Bronchial epithelial cell (primary cell): ENCODE results near the gene TDRD5. TPM values are rescaled to one million over a fixed set of nuclear protein-coding genes. Genes with fewer than 3 reads are reported as not detected.

Experiments used
- DNase-seq: peaks from one replicate; pipeline ENCODE4 v3.0.0-alpha.2; 2010; ENCODE audit warnings: low read depth
- FAIRE-seq: peaks from 2 replicates; lab custom pipeline; 2011; peaks lifted over from hg19 to GRCh38; lab: Jason Lieb, UNC
- H3K27me3 ChIP-seq: 2 replicates; pipeline ENCODE4 v1.5.1; 2011; ENCODE audit warnings: low read length; ENCODE audit not compliant: control insufficient read depth, insufficient read depth
- H3K36me3 ChIP-seq: 2 replicates; pipeline ENCODE4 v1.5.1; 2011; ENCODE audit warnings: low read length; ENCODE audit not compliant: control insufficient read depth, insufficient read depth
- H3K4me3 ChIP-seq: 2 replicates; pipeline ENCODE4 v1.5.1; 2011; ENCODE audit warnings: mild to moderate bottlenecking, low read depth, low read length, control low read depth
- CTCF ChIP-seq: IDR thresholded peaks from 2 replicates; pipeline ENCODE4 v1.5.1; 2011; ENCODE audit warnings: mild to moderate bottlenecking, moderate library complexity, low read length, control low read depth, inconsistent platforms; ENCODE audit not compliant: insufficient read depth, severe bottlenecking
- total RNA-seq: library from RNA; depleted of rRNA; stranded (reverse); fragments of >200 nt; gene quantifications from 2 replicates; pipeline ENCODE4 v1.2.1, GENCODE V29; 2014

Gene TDRD5
- total RNA-seq: not detected in 2 replicates

DNA sequence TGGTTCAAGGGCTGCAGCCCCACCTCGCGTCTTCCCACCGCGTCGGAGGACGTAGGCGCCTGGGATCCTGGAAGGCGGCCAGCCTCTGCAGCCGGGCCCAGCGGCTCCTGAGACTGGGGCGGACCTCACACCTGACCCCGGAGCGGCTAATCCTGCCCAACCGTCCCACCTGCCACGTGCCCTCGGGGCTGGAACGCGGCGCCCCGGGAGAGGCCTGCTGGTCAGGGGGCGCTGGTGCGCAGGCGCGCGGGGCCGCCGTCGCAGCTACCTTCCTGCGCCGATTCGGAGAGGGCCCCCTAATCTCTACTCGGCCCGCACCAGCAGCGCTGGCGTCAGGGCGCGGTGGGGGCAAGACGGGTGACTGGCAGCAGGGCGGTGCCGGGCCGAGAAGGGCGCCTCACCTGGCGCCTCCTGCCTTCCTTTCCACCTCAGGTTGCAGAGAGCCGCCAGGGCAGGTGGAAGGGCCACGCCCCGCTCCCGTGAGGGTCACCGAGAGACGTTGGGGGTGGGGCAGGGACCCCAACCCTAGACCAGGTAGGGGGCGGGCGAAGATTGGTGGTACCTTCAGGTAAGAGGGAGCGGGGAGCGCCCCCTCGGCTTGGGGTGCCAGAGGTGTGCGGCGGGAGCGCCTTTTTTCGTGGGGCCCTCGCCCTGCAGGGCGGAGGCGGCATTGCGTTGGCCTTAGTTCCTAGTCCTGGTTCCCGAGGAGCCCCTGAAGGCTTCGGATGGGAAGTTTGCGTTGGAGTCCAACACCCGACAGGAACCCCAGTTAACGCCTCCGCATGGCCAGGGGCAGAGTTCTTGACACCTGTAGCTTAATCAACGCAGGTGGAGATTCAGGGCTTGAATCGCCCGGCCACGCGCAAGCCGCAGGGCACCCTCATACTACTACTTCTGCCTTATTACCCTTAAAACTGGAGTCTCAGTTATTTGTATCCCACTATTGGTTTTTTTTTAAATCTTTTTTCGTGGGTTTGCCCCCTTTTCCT, at the start of gene TDRD5:
Gene TDRD5, plus strand, starts transcription at position 241 of the 989 bp plus-strand sequence. CDS start 784 bp downstream, outside the sequence.
- TF ChIP-seq CTCF: no peak
- Histone ChIP-seq H3K4me3 (no peak within 1 kb of the TSS), H3K36me3 (no peaks in the 10 kb centered on the region), H3K27me3 (no peaks in the 10 kb centered on the region)
- no peak for FAIRE-seq
- DNase-seq: no peak

DNA sequence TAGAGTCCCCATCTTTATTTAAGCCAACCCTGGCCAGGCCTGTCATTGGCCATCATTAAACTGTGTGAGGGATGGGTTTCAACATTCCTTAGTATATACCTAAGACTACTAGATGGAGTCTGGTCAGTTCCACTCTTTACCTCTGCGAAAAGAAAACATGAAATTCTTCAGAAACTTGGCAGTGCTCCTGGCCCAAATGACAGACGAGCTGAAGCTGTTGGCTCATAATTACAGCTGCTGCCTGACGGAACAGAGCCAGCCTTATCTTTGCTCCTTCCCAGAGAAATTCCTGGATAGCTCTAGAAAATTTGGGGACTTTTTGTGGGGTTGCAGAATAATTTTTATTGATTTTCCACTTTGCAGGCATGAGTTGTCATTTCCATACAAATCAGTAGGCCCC, 46.3 kb upstream of the TDRD5 start:
- H3K4me3 ChIP-seq: no peak overlapping the region
- DNase-seq (no peak), FAIRE-seq (no peak)
- H3K27me3 ChIP-seq: no peaks in the 10 kb centered on the region
- no peaks in the 10 kb centered on the region for H3K36me3 ChIP-seq
- TF ChIP-seq CTCF: no peak

GRCh38 chr1:179547021-179547535, 44.6 kb upstream of the TDRD5 start:
- Histone ChIP-seq H3K36me3 (no peaks in the 10 kb centered on the region), H3K27me3 (no peaks in the 10 kb centered on the region), H3K4me3 (no peak overlapping the region)
- TF ChIP-seq CTCF: no peak
- no peak for DNase-seq
- no peak for FAIRE-seq

GRCh38 chr1:179548666-179549367, 42.8 kb upstream of the TDRD5 start:
- Histone ChIP-seq H3K4me3 (no peak overlapping the region), H3K36me3 (no peaks in the 10 kb centered on the region), H3K27me3 (no peaks in the 10 kb centered on the region)
- no peak for FAIRE-seq
- TF ChIP-seq CTCF: no peak
- DNase-seq: no peak

GRCh38 chr1:179549368-179549700, 42.3 kb upstream of the TDRD5 start:
- Histone ChIP-seq H3K36me3 (no peaks in the 10 kb centered on the region), H3K27me3 (no peaks in the 10 kb centered on the region), H3K4me3 (no peak overlapping the region)
- FAIRE-seq (no peak), DNase-seq (no peak)
- TF ChIP-seq CTCF: no peak
